Astrocyte of the spinal cord (primary cell): ENCODE measurements around the gene KIRREL1.
"Not testable (repeated sequence)": the region's sequence is repeated elsewhere in the genome, so short reads cannot be mapped to it uniquely, and the experiment has no call there.

Experiments used
- DNase-seq: peaks from one replicate; pipeline ENCODE4 v3.0.0; 2011; ENCODE audit warnings: low read depth, low spot score
- H3K4me3 ChIP-seq: 2 replicates; pipeline ENCODE4 v1.5.1; 2011; ENCODE audit warnings: low read depth, mild to moderate bottlenecking, low read length, moderate library complexity
- in situ Hi-C: cut with HindIII; loops from 2 replicates; pipeline ENCODE4 v1.10.0; 2017; ENCODE audit warnings: low sequenced_read_pairs
- TF ChIP-seq, protein P1 (sequence below): IDR thresholded peaks from 2 replicates; pipeline ENCODE4 v1.5.1; 2012; ENCODE audit warnings: low read depth, mild to moderate bottlenecking, low read length, inconsistent platforms

Gene KIRREL1

GRCh38 chr1:158119976-158120653 is 126.7 kb downstream of the KIRREL1 start:
- DNase-seq: no peak
- in situ Hi-C loops: no loop called here
- H3K4me3 ChIP-seq: no peak overlapping the region
- TF ChIP-seq, protein P1, sequence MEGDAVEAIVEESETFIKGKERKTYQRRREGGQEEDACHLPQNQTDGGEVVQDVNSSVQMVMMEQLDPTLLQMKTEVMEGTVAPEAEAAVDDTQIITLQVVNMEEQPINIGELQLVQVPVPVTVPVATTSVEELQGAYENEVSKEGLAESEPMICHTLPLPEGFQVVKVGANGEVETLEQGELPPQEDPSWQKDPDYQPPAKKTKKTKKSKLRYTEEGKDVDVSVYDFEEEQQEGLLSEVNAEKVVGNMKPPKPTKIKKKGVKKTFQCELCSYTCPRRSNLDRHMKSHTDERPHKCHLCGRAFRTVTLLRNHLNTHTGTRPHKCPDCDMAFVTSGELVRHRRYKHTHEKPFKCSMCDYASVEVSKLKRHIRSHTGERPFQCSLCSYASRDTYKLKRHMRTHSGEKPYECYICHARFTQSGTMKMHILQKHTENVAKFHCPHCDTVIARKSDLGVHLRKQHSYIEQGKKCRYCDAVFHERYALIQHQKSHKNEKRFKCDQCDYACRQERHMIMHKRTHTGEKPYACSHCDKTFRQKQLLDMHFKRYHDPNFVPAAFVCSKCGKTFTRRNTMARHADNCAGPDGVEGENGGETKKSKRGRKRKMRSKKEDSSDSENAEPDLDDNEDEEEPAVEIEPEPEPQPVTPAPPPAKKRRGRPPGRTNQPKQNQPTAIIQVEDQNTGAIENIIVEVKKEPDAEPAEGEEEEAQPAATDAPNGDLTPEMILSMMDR: no peak

DNA sequence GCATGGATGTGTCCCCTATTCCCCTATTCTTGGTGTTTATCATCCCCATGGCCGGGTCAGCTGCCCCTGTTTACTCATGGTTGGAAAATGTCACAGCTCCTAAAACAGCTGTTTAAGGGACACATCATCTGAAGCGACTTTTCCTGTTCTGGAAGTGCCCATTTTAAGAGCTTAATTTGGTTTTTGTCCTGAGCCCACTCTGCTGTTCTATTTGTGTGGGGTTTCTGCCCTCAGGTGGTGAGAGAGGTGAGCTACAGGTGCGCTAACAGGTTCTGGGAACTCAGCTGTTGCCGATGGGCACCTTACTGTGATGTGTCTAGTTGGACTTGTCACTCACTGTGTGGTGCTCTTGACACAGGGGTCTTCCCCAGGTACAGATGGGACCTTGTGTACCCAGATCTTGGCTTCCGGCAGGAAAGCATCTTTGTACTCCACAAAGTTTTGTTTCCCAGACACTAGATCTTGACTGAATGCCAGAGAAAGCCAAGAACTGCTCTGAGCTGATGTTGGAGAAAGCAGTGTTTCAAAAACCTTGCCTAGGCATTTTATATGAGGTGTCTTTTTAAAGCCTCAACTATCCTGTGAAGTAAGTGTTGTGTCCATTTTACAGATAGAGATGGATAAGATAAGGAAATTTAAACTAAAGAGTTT is 128.3 kb downstream of the KIRREL1 start:
- TF ChIP-seq, protein P1: peak; percentile 69
- in situ Hi-C loops: no loop called here
- no peak overlapping the region for H3K4me3 ChIP-seq
- DNase-seq: peak; percentile 37

- H3K4me3 ChIP-seq: no peak overlapping the region
- in situ Hi-C loops: no loop called here
- DNase-seq: no peak
- TF ChIP-seq, protein P1: no peak
Observed at GRCh38 chr1:158122833-158123388, 129.5 kb downstream of the KIRREL1 start.

DNA sequence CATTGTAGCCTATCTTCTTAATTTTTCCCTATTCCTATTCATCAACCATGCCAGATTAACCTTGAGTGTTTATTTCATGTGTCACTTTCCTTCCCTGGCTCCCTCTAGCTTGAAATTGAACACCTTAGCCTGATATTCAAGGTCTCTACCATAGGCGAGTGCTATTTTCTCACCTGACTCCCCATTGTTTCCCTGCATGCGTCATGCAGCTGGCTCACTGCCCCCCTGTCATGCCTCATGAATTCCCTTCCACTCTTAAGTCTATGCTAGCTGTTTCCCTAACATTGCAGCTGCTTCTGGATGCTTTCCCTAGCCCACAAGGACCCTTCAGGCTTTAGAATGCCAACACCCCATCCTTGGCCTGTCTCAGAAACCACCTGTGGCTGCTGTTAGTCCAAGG is 130.6 kb downstream of the KIRREL1 start:
- TF ChIP-seq, protein P1: no peak
- no peak overlapping the region for H3K4me3 ChIP-seq
- in situ Hi-C loops: no loop called here
- peak; percentile 18 for DNase-seq

DNA sequence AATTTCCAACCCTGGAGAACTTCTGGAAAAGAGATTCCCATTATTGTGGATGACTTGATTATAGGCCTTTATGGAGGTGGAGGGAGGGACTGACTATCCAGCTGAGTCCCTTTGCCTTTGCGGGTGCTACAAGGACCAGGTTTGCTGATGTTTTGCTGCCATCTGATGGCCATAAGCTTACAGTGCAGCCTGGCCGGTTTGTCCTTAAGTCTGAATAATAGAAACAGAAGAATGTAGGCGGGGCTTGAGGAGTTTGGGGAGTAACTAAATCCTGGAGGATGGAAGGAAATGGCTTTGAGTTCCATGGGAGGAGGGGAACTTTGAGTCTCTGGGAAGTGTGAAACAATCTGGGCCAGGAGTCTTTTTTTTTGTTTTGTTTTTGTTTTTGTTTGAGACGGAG is 131.6 kb downstream of the KIRREL1 start:
- in situ Hi-C loops: no loop called here
- no peak overlapping the region for H3K4me3 ChIP-seq
- peak; percentile 93 for DNase-seq
- TF ChIP-seq, protein P1: peak; percentile 94

GRCh38 chr1:158126425-158126824 is 133.0 kb downstream of the KIRREL1 start:
- in situ Hi-C loops: no loop called here
- no peak overlapping the region for H3K4me3 ChIP-seq
- TF ChIP-seq, protein P1: no peak
- no peak for DNase-seq

DNA sequence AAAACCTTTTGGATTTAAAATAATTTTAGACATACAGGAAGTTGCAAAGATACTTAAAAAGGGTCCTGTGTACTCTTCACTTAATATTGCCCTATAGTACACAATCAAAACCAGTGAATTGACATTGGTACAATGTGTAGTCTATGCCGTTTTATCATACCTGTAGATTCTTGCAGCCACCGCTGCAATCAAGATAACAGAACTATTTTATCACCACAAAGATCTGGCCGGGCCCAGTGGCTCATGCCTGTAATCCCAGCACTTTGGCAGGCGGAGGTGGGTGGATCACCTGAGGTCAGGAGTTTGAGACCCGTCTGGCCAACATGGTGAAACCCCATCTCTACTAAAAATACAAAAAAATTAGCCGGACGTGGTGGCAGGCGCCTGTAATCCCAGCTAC is 135.1 kb downstream of the KIRREL1 start:
- in situ Hi-C loops, H3K4me3 ChIP-seq, DNase-seq: not testable (repeated sequence)
